ENCODE measurements around the gene AIRE. TPM values are rescaled to one million over a fixed set of nuclear protein-coding genes. Genes with fewer than 3 reads are reported as not detected.

The AIRE gene
- total RNA-seq, 2 experiments from 2014 or later = 0.11 to 0.16 TPM

GRCh38 chr21:44295646-44296045, 10.0 kb downstream of the AIRE start:
- no peak for ATAC-seq (ENCODE audit: poor library complexity)
- intact Hi-C loops (cut with DNase I, micrococcal nuclease) = no loop called here
- peak in 1 of 14 experiments; percentile 31 for DNase-seq
- Histone ChIP-seq H3K4me3 (ENCODE audit: low read length) (no peak overlapping the region), H3K9me3 (ENCODE audit: control insufficient read depth in 1 of 2, insufficient read depth in 1 of 2, low read length in 2 of 2) (peaks cover 0 to 7% of the 10 kb centered on the region in 2 experiments), H3K27me3 (ENCODE audit: control insufficient read depth in 1 of 2, insufficient read depth in 2 of 2, low read length in 2 of 2) (no peaks in the 10 kb centered on the region), H3K36me3 (ENCODE audit: insufficient read depth, low read length) (no peaks in the 10 kb centered on the region), H3K4me1 (ENCODE audit: insufficient read depth, low read length) (peaks cover 76% of the 10 kb centered on the region), H3K27ac (ENCODE audit: low read depth in 1 of 2, low read length in 2 of 2) (no peak overlapping the region)
- POLR2A ChIA-PET = no interaction called here
- no peak for TF ChIP-seq CTCF (IDR thresholded peaks at IDR 0.05)
- Mint-ChIP-seq H3K9me3 (no peaks in the 10 kb centered on the region), H3K36me3 (ENCODE audit: low read depth) (no peaks in the 10 kb centered on the region), H3K4me1 (ENCODE audit: low read depth) (peaks cover 31% of the 10 kb centered on the region), H3K27ac (peak overlapping the region; percentile 83), H3K27me3 (no peaks in the 10 kb centered on the region), H3K4me3 (peak overlapping the region; percentile 60)
- CTCF ChIA-PET = no interaction called here

- H3K9me3 Mint-ChIP-seq = no peaks in the 10 kb centered on the region
- H3K27me3 ChIP-seq (ENCODE audit: control insufficient read depth in 1 of 2, insufficient read depth in 2 of 2, low read length in 2 of 2) = no peaks in the 10 kb centered on the region
- ChIA-PET CTCF (no interaction called here), POLR2A (no interaction called here)
- no peak for DNase-seq
- TF ChIP-seq CTCF (IDR thresholded peaks at IDR 0.05) = no peak
- no peak overlapping the region for H3K27ac ChIP-seq (ENCODE audit: low read depth in 1 of 2, low read length in 2 of 2)
- H3K4me3 Mint-ChIP-seq = no peak overlapping the region
- no peaks in the 10 kb centered on the region for H3K36me3 ChIP-seq (ENCODE audit: insufficient read depth, low read length)
- peaks cover 0 to 7% of the 10 kb centered on the region in 2 experiments for H3K9me3 ChIP-seq (ENCODE audit: control insufficient read depth in 1 of 2, insufficient read depth in 1 of 2, low read length in 2 of 2)
- H3K4me1 ChIP-seq (ENCODE audit: insufficient read depth, low read length) = peaks cover 79% of the 10 kb centered on the region
- no peak for ATAC-seq (ENCODE audit: poor library complexity)
- no peaks in the 10 kb centered on the region for H3K27me3 Mint-ChIP-seq
- no peak overlapping the region for H3K4me3 ChIP-seq (ENCODE audit: low read length)
- intact Hi-C loops (cut with DNase I, micrococcal nuclease) = no loop called here
- no peak overlapping the region for H3K27ac Mint-ChIP-seq
- H3K36me3 Mint-ChIP-seq (ENCODE audit: low read depth) = no peaks in the 10 kb centered on the region
- peaks cover 31% of the 10 kb centered on the region for H3K4me1 Mint-ChIP-seq (ENCODE audit: low read depth)
Measured at GRCh38 chr21:44296103-44296519, 10.4 kb downstream of the AIRE start.

GRCh38 chr21:44296916-44297315, 11.2 kb downstream of the AIRE start:
- ChIA-PET POLR2A (no interaction called here), CTCF (no interaction called here)
- Mint-ChIP-seq H3K4me3 (no peak overlapping the region), H3K27me3 (no peaks in the 10 kb centered on the region), H3K4me1 (ENCODE audit: low read depth) (peaks cover 33% of the 10 kb centered on the region), H3K36me3 (ENCODE audit: low read depth) (no peaks in the 10 kb centered on the region), H3K27ac (no peak overlapping the region), H3K9me3 (no peaks in the 10 kb centered on the region)
- intact Hi-C loops (cut with DNase I, micrococcal nuclease) = no loop called here
- no peak overlapping the region for H3K4me3 ChIP-seq (ENCODE audit: low read length)
- no peak for DNase-seq
- TF ChIP-seq CTCF (IDR thresholded peaks at IDR 0.05) = no peak
- H3K4me1 ChIP-seq (ENCODE audit: insufficient read depth, low read length) = peaks cover 82% of the 10 kb centered on the region
- no peaks in the 10 kb centered on the region for H3K27me3 ChIP-seq (ENCODE audit: control insufficient read depth in 1 of 2, insufficient read depth in 2 of 2, low read length in 2 of 2)
- no peak for ATAC-seq (ENCODE audit: poor library complexity)
- no peaks in the 10 kb centered on the region for H3K36me3 ChIP-seq (ENCODE audit: insufficient read depth, low read length)
- H3K27ac ChIP-seq (ENCODE audit: low read depth in 1 of 2, low read length in 2 of 2) = no peak overlapping the region
- H3K9me3 ChIP-seq (ENCODE audit: control insufficient read depth in 1 of 2, insufficient read depth in 1 of 2, low read length in 2 of 2) = peaks cover 0 to 7% of the 10 kb centered on the region in 2 experiments

Measured in CD4-positive, alpha-beta T cell (primary cell).